Caco-2 (cell line): ENCODE data around the gene JCHAIN. TPM values are rescaled to one million over a fixed set of nuclear protein-coding genes. Genes with fewer than 3 reads are reported as not detected.

Experiments used
- BruUV-seq: library from RNA; stranded (reverse); fragments of 400-500 nt; replicated peaks from 2 replicates; lab custom pipeline; 2021; lab: Mats Ljungman, UMichigan
- CTCF ChIA-PET: fragments of 300-600 bp; sonication (Branson Sonifier 250); formaldehyde crosslinking; loops from one replicate; lab custom pipeline; 2022; ENCODE audit warnings: antibody characterized with exemption; lab: Charles Lee
- POLR2A ChIA-PET: fragments of 300-600 bp; sonication (Branson Sonifier 250); formaldehyde crosslinking; loops from one replicate; lab custom pipeline; 2022; ENCODE audit warnings: antibody characterized with exemption; lab: Charles Lee
- DNase-seq, 2 experiments: peaks; one replicate each; pipeline versions ENCODE4 v3.0.0 to v3.0.0-alpha.2; 2020 to 2022
- H3K27me3 ChIP-seq: replicated peaks from 2 replicates; pipeline ENCODE4 v1.6.0; 2011; ENCODE audit warnings: low read length; ENCODE audit not compliant: control insufficient read depth, insufficient read depth
- H3K36me3 ChIP-seq: 2 replicates; pipeline ENCODE4 v1.5.1; 2011; ENCODE audit warnings: low read length; ENCODE audit not compliant: control insufficient read depth, insufficient read depth
- H3K4me1 ChIP-seq: fragments of 250-450 bp; sonication (Bioruptor Pico); 2 replicates; pipeline ENCODE4 v1.5.1; 2020; ENCODE audit warnings: mild to moderate bottlenecking
- H3K4me3 ChIP-seq: 2 replicates; pipeline ENCODE4 v1.5.1; 2011; ENCODE audit warnings: low read depth, mild to moderate bottlenecking, control low read depth, low read length
- H3K9me3 ChIP-seq: fragments of 250-450 bp; sonication (Bioruptor Pico); 2 replicates; pipeline ENCODE4 v1.5.1; 2020; ENCODE audit warnings: mild to moderate bottlenecking, moderate library complexity
- H3K27ac Mint-ChIP-seq: one replicate; pipeline ENCODE4 v1.8.0; 2022; ENCODE audit warnings: mixed read lengths; ENCODE audit not compliant: unreplicated experiment
- H3K27me3 Mint-ChIP-seq: one replicate; pipeline ENCODE4 v1.8.0; 2022; ENCODE audit warnings: mixed read lengths; ENCODE audit not compliant: insufficient read depth, unreplicated experiment
- H3K36me3 Mint-ChIP-seq: one replicate; pipeline ENCODE4 v1.8.0; 2022; ENCODE audit warnings: mild to moderate bottlenecking, mixed read lengths; ENCODE audit not compliant: insufficient read depth, unreplicated experiment
- H3K4me1 Mint-ChIP-seq: one replicate; pipeline ENCODE4 v1.8.0; 2022; ENCODE audit warnings: low read depth, mixed read lengths; ENCODE audit not compliant: unreplicated experiment
- H3K4me3 Mint-ChIP-seq: one replicate; pipeline ENCODE4 v1.8.0; 2022; ENCODE audit warnings: mild to moderate bottlenecking, moderate library complexity, mixed read lengths; ENCODE audit not compliant: unreplicated experiment
- H3K9me3 Mint-ChIP-seq: one replicate; pipeline ENCODE4 v1.8.0; 2022; ENCODE audit warnings: mixed read lengths; ENCODE audit not compliant: unreplicated experiment
- intact Hi-C: fragments of 100-400 bp; cut with micrococcal nuclease; formaldehyde crosslinking; loops from one replicate; pipeline ENCODE4 v1.10.0; 2022; ENCODE audit not compliant: unreplicated experiment
- total RNA-seq: library from RNA; stranded (reverse); gene quantifications from 2 replicates; pipeline ENCODE4 v1.2.3, GENCODE V29; 2022
- TF ChIP-seq, protein P1 (sequence below), 2 experiments: fragments of 200-600 bp in 1 of 2; IDR thresholded peaks; 1 replicate in 1 of 2; 2 replicates in 1 of 2; pipeline versions ENCODE4 v1.5.1 to v1.8.0; 2011 to 2022; ENCODE audit warnings: antibody characterized with exemption in 1 of 2, control low read depth in 1 of 2, inconsistent platforms in 1 of 2, low read depth in 1 of 2, low read length in 1 of 2, mild to moderate bottlenecking in 1 of 2, moderate library complexity in 1 of 2; ENCODE audit not compliant: insufficient read depth in 1 of 2, severe bottlenecking in 1 of 2, unreplicated experiment in 1 of 2

Gene JCHAIN
- total RNA-seq, 1 experiment from 2014 or later = not detected

- BruUV-seq = no TSS peak
- Mint-ChIP-seq H3K4me3 (no peak overlapping the region), H3K27ac (no peak overlapping the region), H3K9me3 (no peaks in the 10 kb centered on the region), H3K4me1 (peaks cover 1% of the 10 kb centered on the region), H3K27me3 (no peaks in the 10 kb centered on the region), H3K36me3 (no peaks in the 10 kb centered on the region)
- CTCF ChIA-PET = interaction anchor here (0.7 kb wide), 1 partner anchor 403 kb away, joined by 3 read pairs; no protein-coding TSS in a partner anchor
- intact Hi-C loops = loop anchor here (10.0 kb wide), 1 partner anchor 388 kb away; the partner anchor contains the start of gene DCK
- DNase-seq = no peak
- TF ChIP-seq, protein P1, sequence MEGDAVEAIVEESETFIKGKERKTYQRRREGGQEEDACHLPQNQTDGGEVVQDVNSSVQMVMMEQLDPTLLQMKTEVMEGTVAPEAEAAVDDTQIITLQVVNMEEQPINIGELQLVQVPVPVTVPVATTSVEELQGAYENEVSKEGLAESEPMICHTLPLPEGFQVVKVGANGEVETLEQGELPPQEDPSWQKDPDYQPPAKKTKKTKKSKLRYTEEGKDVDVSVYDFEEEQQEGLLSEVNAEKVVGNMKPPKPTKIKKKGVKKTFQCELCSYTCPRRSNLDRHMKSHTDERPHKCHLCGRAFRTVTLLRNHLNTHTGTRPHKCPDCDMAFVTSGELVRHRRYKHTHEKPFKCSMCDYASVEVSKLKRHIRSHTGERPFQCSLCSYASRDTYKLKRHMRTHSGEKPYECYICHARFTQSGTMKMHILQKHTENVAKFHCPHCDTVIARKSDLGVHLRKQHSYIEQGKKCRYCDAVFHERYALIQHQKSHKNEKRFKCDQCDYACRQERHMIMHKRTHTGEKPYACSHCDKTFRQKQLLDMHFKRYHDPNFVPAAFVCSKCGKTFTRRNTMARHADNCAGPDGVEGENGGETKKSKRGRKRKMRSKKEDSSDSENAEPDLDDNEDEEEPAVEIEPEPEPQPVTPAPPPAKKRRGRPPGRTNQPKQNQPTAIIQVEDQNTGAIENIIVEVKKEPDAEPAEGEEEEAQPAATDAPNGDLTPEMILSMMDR (IDR thresholded peaks at IDR 0.05; ENCODE audit: insufficient read depth in 1 of 2, low read depth in 1 of 2, low read length in 1 of 2, severe bottlenecking in 1 of 2, unreplicated experiment in 1 of 2) = no peak
- Histone ChIP-seq H3K36me3 (no peaks in the 10 kb centered on the region), H3K4me3 (no peak overlapping the region), H3K9me3 (no peaks in the 10 kb centered on the region), H3K4me1 (no peaks in the 10 kb centered on the region), H3K27me3 (no peaks in the 10 kb centered on the region)
- POLR2A ChIA-PET = no interaction called here
Observed at GRCh38 chr4:70606459-70606858, 59.8 kb downstream of the JCHAIN start.

Other genes starting within 250 kb of the JCHAIN start
- gene MUC7, start 194.3 kb downstream of the JCHAIN start, total RNA-seq = not detected in 2 replicates
- gene AMTN, start 147.9 kb downstream of the JCHAIN start, total RNA-seq = not detected in 2 replicates
- 0.27 TPM in 1 of 2 replicates, not detected in the other for gene AMBN, start 74.3 kb downstream of the JCHAIN start, total RNA-seq
- gene ENAM, start 37.8 kb downstream of the JCHAIN start, total RNA-seq = not detected in 2 replicates
- 28.2 and 31.4 TPM in 2 replicates for gene UTP3, start 22.0 kb upstream of the JCHAIN start, total RNA-seq
- 36.6 and 45.0 TPM in 2 replicates for gene RUFY3, start 55.5 kb upstream of the JCHAIN start, total RNA-seq
- 72.3 and 76.1 TPM in 2 replicates for gene GRSF1, start 173.4 kb upstream of the JCHAIN start, total RNA-seq
- 23.3 and 23.6 TPM in 2 replicates for gene MOB1B, start 235.9 kb upstream of the JCHAIN start, total RNA-seq